Right ventricle myocardium superior (tissue), 1 donor: ENCODE measurements around the gene NSUN6. TPM values are rescaled to one million over a fixed set of nuclear protein-coding genes. Genes with fewer than 3 reads are reported as not detected.
A peak's percentile ranks its signal among the peaks of the same experiment; 100 is the strongest.

Experiments
- ATAC-seq: fragments of 200-7000 bp; cut with Tn5 transposase; one replicate; pipeline ENCODE4 v1.9.1; 2020; ENCODE audit warnings: mild to moderate bottlenecking; ENCODE audit not compliant: poor library complexity
- DNase-seq: peaks from one replicate; pipeline ENCODE4 v3.0.0-alpha.2; 2020
- intact Hi-C: fragments of 100-400 bp; cut with DNase I; formaldehyde crosslinking; loops from one replicate; pipeline ENCODE4 v1.11.2; 2022
- total RNA-seq: library from RNA; stranded (reverse); fragmentation: NEBNext Ultra II Directional; extraction: Animal tissue kit (Norgen Biotek cat#: 25700); gene quantifications from one replicate; pipeline ENCODE4 v1.2.1, GENCODE V29; 2021
- donor health status: DM: no; HTN: yes; CAD: no; lungs with severe emphysema.

Gene NSUN6
- total RNA-seq, 1 donor from 2014 or later = 9.3 TPM

- ATAC-seq = no peak
- intact Hi-C loops = no loop called here
Observed at GRCh38 chr10:18533896-18534295, 117.5 kb downstream of the NSUN6 start.

GRCh38 chr10:18532881-18533535, 118.4 kb downstream of the NSUN6 start:
- DNase-seq (no peak), ATAC-seq (no peak)
- intact Hi-C loops = no loop called here

More at GRCh38 chr10:18533896-18534295, 117.5 kb downstream of the NSUN6 start:
- DNase-seq = no peak

GRCh38 chr10:18528292-18528691, 123.1 kb downstream of the NSUN6 start:
- no peak for DNase-seq

GRCh38 chr10:18527687-18528086, 123.7 kb downstream of the NSUN6 start:
- no peak for DNase-seq
- ATAC-seq = peak; percentile 28
- intact Hi-C loops = no loop called here

More at GRCh38 chr10:18528292-18528691, 123.1 kb downstream of the NSUN6 start:
- no peak for ATAC-seq
- intact Hi-C loops = no loop called here

- ATAC-seq (no peak), DNase-seq (no peak)
- intact Hi-C loops = no loop called here
Observed at GRCh38 chr10:18523858-18524257, 127.5 kb downstream of the NSUN6 start.

GRCh38 chr10:18523025-18523424, 128.4 kb downstream of the NSUN6 start:
- intact Hi-C loops = no loop called here
- no peak for ATAC-seq
- DNase-seq = no peak

- ATAC-seq (no peak), DNase-seq (no peak)
- intact Hi-C loops = no loop called here
Observed at GRCh38 chr10:18516851-18517250, 134.5 kb downstream of the NSUN6 start.

- ATAC-seq (no peak), DNase-seq (no peak)
- intact Hi-C loops = no loop called here
Observed at GRCh38 chr10:18514537-18514936, 136.8 kb downstream of the NSUN6 start.

GRCh38 chr10:18508587-18508986, 142.8 kb downstream of the NSUN6 start:
- ATAC-seq (no peak), DNase-seq (no peak)
- intact Hi-C loops = no loop called here

GRCh38 chr10:18505456-18506118, 145.8 kb downstream of the NSUN6 start:
- intact Hi-C loops = no loop called here
- DNase-seq (no peak), ATAC-seq (peak; percentile 64)

- DNase-seq (no peak), ATAC-seq (no peak)
- intact Hi-C loops = no loop called here
Observed at GRCh38 chr10:18504161-18504560, 147.2 kb downstream of the NSUN6 start.

GRCh38 chr10:18501629-18502028, 149.8 kb downstream of the NSUN6 start:
- ATAC-seq (no peak), DNase-seq (no peak)
- intact Hi-C loops = no loop called here

- intact Hi-C loops = no loop called here
- DNase-seq = no peak
- no peak for ATAC-seq
Observed at GRCh38 chr10:18501198-18501597, 150.2 kb downstream of the NSUN6 start.

GRCh38 chr10:18500576-18500975, 150.8 kb downstream of the NSUN6 start:
- no peak for DNase-seq
- intact Hi-C loops = no loop called here
- no peak for ATAC-seq

- ATAC-seq (no peak), DNase-seq (no peak)
- intact Hi-C loops = no loop called here
Observed at GRCh38 chr10:18498998-18499397, 152.4 kb downstream of the NSUN6 start.

- DNase-seq = no peak
- no peak for ATAC-seq
- intact Hi-C loops = no loop called here
Observed at GRCh38 chr10:18497806-18498369, 153.5 kb downstream of the NSUN6 start.
